Trophoblast cell (in vitro differentiated cells and primary cell): ENCODE data around the gene ESRRG.

ENCODE experiments used
- DNase-seq, 2 donors: peaks; one replicate each; pipeline ENCODE4 v3.0.0-alpha.2; 2016
- H2AFZ ChIP-seq: 2 replicates; pipeline ENCODE4 v1.6.1; 2013; ENCODE audit warnings: low read length, moderate library complexity, mild to moderate bottlenecking; ENCODE audit not compliant: insufficient read depth, poor library complexity
- H2AK5ac ChIP-seq: 2 replicates; pipeline ENCODE4 v1.6.1; 2013; ENCODE audit warnings: mild to moderate bottlenecking, low read length
- H2BK120ac ChIP-seq: 2 replicates; pipeline ENCODE4 v1.6.1; 2013; ENCODE audit warnings: low read length, mild to moderate bottlenecking, moderate library complexity; ENCODE audit not compliant: insufficient read depth, poor library complexity
- H2BK12ac ChIP-seq: 2 replicates; pipeline ENCODE4 v1.6.1; 2013; ENCODE audit warnings: mild to moderate bottlenecking, low read length, moderate library complexity
- H2BK5ac ChIP-seq: 2 replicates; pipeline ENCODE4 v1.6.1; 2013; ENCODE audit warnings: low read length, low read depth, moderate library complexity, mild to moderate bottlenecking; ENCODE audit not compliant: poor library complexity
- H3K14ac ChIP-seq: 2 replicates; pipeline ENCODE4 v1.6.1; 2013; ENCODE audit warnings: mild to moderate bottlenecking, low read length
- H3K18ac ChIP-seq: 2 replicates; pipeline ENCODE4 v1.6.1; 2013; ENCODE audit warnings: mild to moderate bottlenecking, low read length
- H3K23ac ChIP-seq: 2 replicates; pipeline ENCODE4 v1.6.1; 2013; ENCODE audit warnings: low read length
- H3K27ac ChIP-seq: 2 replicates; pipeline ENCODE4 v1.5.1; 2013; ENCODE audit warnings: low read depth, mild to moderate bottlenecking, inconsistent platforms, low read length, moderate library complexity
- H3K27me3 ChIP-seq: 2 replicates; pipeline ENCODE4 v1.6.1; 2013; ENCODE audit warnings: inconsistent platforms, mild to moderate bottlenecking, low read length, moderate library complexity; ENCODE audit not compliant: insufficient read depth
- H3K36me3 ChIP-seq, 2 experiments: 1 replicate in 1 of 2; 2 replicates in 1 of 2; pipeline ENCODE4 v1.6.1; 2013; ENCODE audit warnings: low read length in 2 of 2, mild to moderate bottlenecking in 2 of 2, moderate library complexity in 1 of 2; ENCODE audit not compliant: insufficient read depth in 2 of 2, control insufficient read depth in 1 of 2
- H3K4ac ChIP-seq: 2 replicates; pipeline ENCODE4 v1.6.1; 2013; ENCODE audit warnings: low read depth, mild to moderate bottlenecking, low read length, moderate library complexity
- H3K4me1 ChIP-seq, 2 experiments: 1 replicate in 1 of 2; 2 replicates in 1 of 2; pipeline ENCODE4 v1.6.1; 2013; ENCODE audit warnings: low read length in 2 of 2, mild to moderate bottlenecking in 2 of 2, moderate library complexity in 1 of 2; ENCODE audit not compliant: insufficient read depth in 2 of 2, control insufficient read depth in 1 of 2
- H3K4me2 ChIP-seq: 2 replicates; pipeline ENCODE4 v1.6.1; 2013; ENCODE audit warnings: inconsistent platforms, mild to moderate bottlenecking, low read length, moderate library complexity
- H3K4me3 ChIP-seq: 2 replicates; pipeline ENCODE4 v1.5.1; 2013; ENCODE audit warnings: mild to moderate bottlenecking, low read depth, low read length, inconsistent platforms
- H3K79me1 ChIP-seq: one replicate; pipeline ENCODE4 v1.6.1; 2013; ENCODE audit warnings: low read length
- H3K79me2 ChIP-seq: 2 replicates; pipeline ENCODE4 v1.6.1; 2013; ENCODE audit warnings: low read length, mild to moderate bottlenecking; ENCODE audit not compliant: control insufficient read depth, insufficient read depth, poor library complexity
- H3K9ac ChIP-seq: 2 replicates; pipeline ENCODE4 v1.6.1; 2013; ENCODE audit warnings: mild to moderate bottlenecking, low read length
- H3K9me3 ChIP-seq: 2 replicates; pipeline ENCODE4 v1.6.1; 2013; ENCODE audit warnings: low read depth, mild to moderate bottlenecking, control low read depth, inconsistent platforms, low read length; ENCODE audit not compliant: insufficient read depth
- H4K12ac ChIP-seq: 2 replicates; pipeline ENCODE4 v1.6.1; 2013; ENCODE audit warnings: low read depth, mild to moderate bottlenecking, low read length, moderate library complexity
- H4K8ac ChIP-seq: 2 replicates; pipeline ENCODE4 v1.6.1; 2013; ENCODE audit warnings: low read depth, mild to moderate bottlenecking, low read length, moderate library complexity
- H4K91ac ChIP-seq: one replicate; pipeline ENCODE4 v1.6.1; 2013; ENCODE audit warnings: low read depth, mild to moderate bottlenecking, low read length, moderate library complexity
- WGBS: extraction: QIAGEN DNeasy Blood & Tissue Kit; methylation state at CpG from one replicate; pipeline ENCODE4 v1.1.7; 2013; ENCODE audit warnings: missing lambda C conversion rate; ENCODE audit not compliant: insufficient read length, insufficient coverage; ENCODE audit errors: extremely low coverage; 5-methylcytosine and 5-hydroxymethylcytosine counted together

The ESRRG gene

DNA sequence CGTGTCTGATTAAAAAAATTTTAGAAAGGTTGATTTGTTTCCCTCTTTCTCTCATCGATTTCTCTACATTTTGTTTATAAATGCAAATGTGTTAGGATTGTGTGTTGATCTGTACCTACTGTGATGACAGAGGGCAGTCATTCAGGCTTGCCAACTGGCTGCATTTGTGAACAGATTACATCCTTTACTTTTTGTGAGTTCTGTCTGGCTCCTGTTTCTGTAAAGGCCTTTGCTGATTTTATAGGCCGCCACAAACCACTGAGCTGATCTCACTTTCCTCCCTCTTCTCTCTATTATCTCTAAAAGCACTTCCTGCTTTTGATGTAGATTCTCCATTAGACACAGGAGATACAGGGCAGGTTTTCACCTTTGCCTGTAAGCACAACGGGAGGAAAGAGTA is 106.8 kb downstream of the ESRRG start:
- no peak overlapping the region for H3K4ac ChIP-seq
- H4K8ac ChIP-seq: no peak overlapping the region
- no CpG with 5 or more reads among the region's 4 CpGs for WGBS
- H3K4me1 ChIP-seq: no peaks in the 10 kb centered on the region
- no peaks in the 10 kb centered on the region for H3K9me3 ChIP-seq
- no peak overlapping the region for H3K14ac ChIP-seq
- H2BK12ac ChIP-seq: no peak overlapping the region
- no peak overlapping the region for H3K18ac ChIP-seq
- no peak for DNase-seq
- no peak overlapping the region for H3K4me2 ChIP-seq
- no peaks in the 10 kb centered on the region for H3K79me1 ChIP-seq
- no peak overlapping the region for H3K27ac ChIP-seq
- H3K79me2 ChIP-seq: no peaks in the 10 kb centered on the region
- no peak overlapping the region for H2AFZ ChIP-seq
- no peaks in the 10 kb centered on the region for H3K36me3 ChIP-seq
- no peak overlapping the region for H3K4me3 ChIP-seq
- H3K27me3 ChIP-seq: no peaks in the 10 kb centered on the region
- H2AK5ac ChIP-seq: no peak overlapping the region
- no peak overlapping the region for H3K9ac ChIP-seq
- no peak overlapping the region for H3K23ac ChIP-seq
- no peak overlapping the region for H4K12ac ChIP-seq
- H2BK120ac ChIP-seq: no peak overlapping the region
- H4K91ac ChIP-seq: no peak overlapping the region
- no peak overlapping the region for H2BK5ac ChIP-seq

DNA sequence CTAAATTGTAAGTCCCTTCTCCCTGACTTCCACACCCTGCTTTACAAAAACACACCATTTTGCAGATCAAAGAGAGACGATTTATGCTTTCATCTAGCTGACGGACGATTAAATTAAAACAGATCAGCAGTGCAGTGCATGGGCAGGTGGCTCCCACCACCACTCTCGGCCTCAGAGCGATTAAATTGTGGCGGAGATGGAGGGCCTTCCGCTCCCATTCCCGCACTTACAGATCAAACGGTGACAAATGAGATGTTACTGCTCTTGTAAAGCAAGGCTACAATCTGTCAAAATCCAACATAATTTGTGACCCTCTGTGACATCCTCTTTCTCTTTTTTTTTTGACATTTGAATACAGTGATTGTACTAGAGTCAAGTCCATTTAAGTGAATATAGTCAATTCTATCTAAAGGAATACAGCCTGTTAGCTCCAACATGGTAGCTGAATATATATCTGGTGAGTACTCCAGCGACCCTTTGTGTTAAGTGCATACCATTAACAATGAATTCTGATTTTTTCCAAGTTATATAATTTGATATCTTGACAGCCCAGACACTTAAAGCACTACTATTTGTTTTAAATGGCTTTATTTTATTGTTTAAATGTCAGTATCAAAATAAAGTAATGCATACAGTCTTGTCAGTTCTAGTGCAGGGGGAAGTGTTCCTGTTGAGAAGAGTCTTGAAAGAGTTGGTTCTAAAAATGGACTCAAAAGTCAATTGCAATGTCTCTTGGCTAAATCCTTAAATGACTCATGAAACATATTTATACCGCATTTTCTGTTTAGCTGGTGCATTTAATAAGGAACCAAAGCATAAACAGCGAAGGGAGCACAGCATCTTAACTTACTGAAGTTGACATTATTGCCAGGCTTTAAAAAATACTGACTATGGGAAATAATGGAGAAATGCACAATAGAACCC is 109.0 kb downstream of the ESRRG start:
- H2BK5ac ChIP-seq: no peak overlapping the region
- H4K8ac ChIP-seq: no peak overlapping the region
- no peak overlapping the region for H3K4me3 ChIP-seq
- no peak overlapping the region for H2AK5ac ChIP-seq
- H3K79me1 ChIP-seq: no peaks in the 10 kb centered on the region
- no peak overlapping the region for H2BK12ac ChIP-seq
- no peak for DNase-seq
- no peaks in the 10 kb centered on the region for H3K27me3 ChIP-seq
- H3K79me2 ChIP-seq: no peaks in the 10 kb centered on the region
- H3K9me3 ChIP-seq: no peaks in the 10 kb centered on the region
- no peak overlapping the region for H3K23ac ChIP-seq
- H4K12ac ChIP-seq: no peak overlapping the region
- H2BK120ac ChIP-seq: no peak overlapping the region
- H3K27ac ChIP-seq: no peak overlapping the region
- no peak overlapping the region for H3K9ac ChIP-seq
- WGBS: no CpG with 5 or more reads among the region's 12 CpGs
- no peak overlapping the region for H3K18ac ChIP-seq
- no peaks in the 10 kb centered on the region for H3K36me3 ChIP-seq
- no peak overlapping the region for H2AFZ ChIP-seq
- no peak overlapping the region for H3K14ac ChIP-seq
- no peak overlapping the region for H3K4ac ChIP-seq
- no peak overlapping the region for H4K91ac ChIP-seq
- H3K4me1 ChIP-seq: no peaks in the 10 kb centered on the region
- no peak overlapping the region for H3K4me2 ChIP-seq

DNA sequence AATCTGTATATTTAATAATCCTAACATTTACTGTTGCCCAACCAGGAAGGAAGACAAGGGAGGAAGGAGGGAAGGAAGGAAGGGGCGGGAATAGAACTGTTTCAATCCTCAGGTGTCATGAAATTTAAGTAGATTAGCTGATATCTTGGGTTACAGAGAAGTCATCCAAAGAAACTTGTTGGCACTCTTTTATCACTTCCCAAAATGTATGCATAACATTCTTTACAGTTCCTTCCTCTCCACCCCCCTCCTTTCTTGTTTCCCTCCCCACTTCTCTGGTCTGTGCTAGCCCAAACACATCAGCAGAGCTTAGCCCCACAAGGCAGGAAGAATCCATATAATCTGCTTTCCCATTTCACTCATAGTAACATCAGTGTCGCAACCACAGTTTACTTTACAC is 110.9 kb downstream of the ESRRG start:
- Histone ChIP-seq H3K27ac (no peak overlapping the region), H3K4me1 (no peaks in the 10 kb centered on the region), H2BK12ac (no peak overlapping the region), H2AFZ (no peak overlapping the region), H3K4ac (no peak overlapping the region), H3K9ac (no peak overlapping the region), H4K91ac (no peak overlapping the region), H3K27me3 (no peaks in the 10 kb centered on the region), H3K36me3 (no peaks in the 10 kb centered on the region), H4K12ac (no peak overlapping the region), H2BK5ac (no peak overlapping the region), H4K8ac (no peak overlapping the region), H3K9me3 (no peaks in the 10 kb centered on the region), H2BK120ac (no peak overlapping the region), H3K79me2 (no peaks in the 10 kb centered on the region), H3K4me2 (no peak overlapping the region), H3K18ac (no peak overlapping the region), H3K14ac (no peak overlapping the region), H2AK5ac (no peak overlapping the region), H3K79me1 (no peaks in the 10 kb centered on the region), H3K4me3 (no peak overlapping the region), H3K23ac (no peak overlapping the region)
- no CpG with 5 or more reads among the region's 2 CpGs for WGBS
- no peak for DNase-seq

DNA sequence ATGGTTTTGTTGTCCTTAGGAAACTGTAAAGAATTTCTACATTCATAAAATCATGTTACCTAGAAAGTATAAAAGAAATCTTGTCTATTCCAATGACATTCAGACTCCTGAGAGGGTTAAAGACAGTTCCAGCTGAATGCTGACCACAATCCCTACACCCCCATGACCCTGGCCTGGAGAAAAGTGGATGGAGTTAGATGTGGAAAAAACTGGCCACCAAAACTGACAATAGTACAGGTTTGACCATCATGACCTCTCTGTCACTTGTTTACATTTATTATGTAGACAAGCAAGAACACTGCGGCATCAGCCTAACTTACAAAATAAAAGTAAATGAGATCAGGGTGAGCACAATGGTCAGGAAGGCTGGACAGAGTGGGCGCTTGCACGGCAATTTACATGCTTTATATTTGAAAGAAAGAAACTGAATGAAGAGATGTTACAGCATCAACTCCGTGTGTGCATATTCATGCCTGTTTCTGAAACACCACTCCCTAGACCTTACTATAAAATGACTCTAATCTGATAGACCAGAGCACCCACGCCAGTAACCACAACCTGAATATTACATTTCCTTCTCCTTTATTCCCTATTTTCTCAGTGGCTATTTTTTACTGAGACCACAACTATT is 116.0 kb downstream of the ESRRG start:
- no peak overlapping the region for H2AK5ac ChIP-seq
- no peak overlapping the region for H2BK12ac ChIP-seq
- H3K4me3 ChIP-seq: no peak overlapping the region
- H4K12ac ChIP-seq: no peak overlapping the region
- no peak for DNase-seq
- H3K4me1 ChIP-seq: no peaks in the 10 kb centered on the region
- no peak overlapping the region for H3K27ac ChIP-seq
- H3K14ac ChIP-seq: no peak overlapping the region
- no CpG with 5 or more reads among the region's 5 CpGs for WGBS
- no peak overlapping the region for H2AFZ ChIP-seq
- no peak overlapping the region for H3K9ac ChIP-seq
- no peak overlapping the region for H3K4ac ChIP-seq
- H4K8ac ChIP-seq: no peak overlapping the region
- no peaks in the 10 kb centered on the region for H3K36me3 ChIP-seq
- no peaks in the 10 kb centered on the region for H3K27me3 ChIP-seq
- H2BK5ac ChIP-seq: no peak overlapping the region
- no peaks in the 10 kb centered on the region for H3K9me3 ChIP-seq
- H2BK120ac ChIP-seq: no peak overlapping the region
- H3K79me2 ChIP-seq: no peaks in the 10 kb centered on the region
- no peak overlapping the region for H3K23ac ChIP-seq
- H3K79me1 ChIP-seq: no peaks in the 10 kb centered on the region
- no peak overlapping the region for H3K18ac ChIP-seq
- H3K4me2 ChIP-seq: no peak overlapping the region
- H4K91ac ChIP-seq: no peak overlapping the region
